ENCODE data around the gene PARN. TPM values are rescaled to one million over a fixed set of nuclear protein-coding genes. Genes with fewer than 3 reads are reported as not detected.
A peak's percentile ranks its signal among the peaks of the same experiment; 100 is the strongest.

The PARN gene, protein sequence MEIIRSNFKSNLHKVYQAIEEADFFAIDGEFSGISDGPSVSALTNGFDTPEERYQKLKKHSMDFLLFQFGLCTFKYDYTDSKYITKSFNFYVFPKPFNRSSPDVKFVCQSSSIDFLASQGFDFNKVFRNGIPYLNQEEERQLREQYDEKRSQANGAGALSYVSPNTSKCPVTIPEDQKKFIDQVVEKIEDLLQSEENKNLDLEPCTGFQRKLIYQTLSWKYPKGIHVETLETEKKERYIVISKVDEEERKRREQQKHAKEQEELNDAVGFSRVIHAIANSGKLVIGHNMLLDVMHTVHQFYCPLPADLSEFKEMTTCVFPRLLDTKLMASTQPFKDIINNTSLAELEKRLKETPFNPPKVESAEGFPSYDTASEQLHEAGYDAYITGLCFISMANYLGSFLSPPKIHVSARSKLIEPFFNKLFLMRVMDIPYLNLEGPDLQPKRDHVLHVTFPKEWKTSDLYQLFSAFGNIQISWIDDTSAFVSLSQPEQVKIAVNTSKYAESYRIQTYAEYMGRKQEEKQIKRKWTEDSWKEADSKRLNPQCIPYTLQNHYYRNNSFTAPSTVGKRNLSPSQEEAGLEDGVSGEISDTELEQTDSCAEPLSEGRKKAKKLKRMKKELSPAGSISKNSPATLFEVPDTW
- 29.9 TPM for polyA plus RNA-seq (2012; ENCODE audit: low read depth, missing spikeins)

DNA sequence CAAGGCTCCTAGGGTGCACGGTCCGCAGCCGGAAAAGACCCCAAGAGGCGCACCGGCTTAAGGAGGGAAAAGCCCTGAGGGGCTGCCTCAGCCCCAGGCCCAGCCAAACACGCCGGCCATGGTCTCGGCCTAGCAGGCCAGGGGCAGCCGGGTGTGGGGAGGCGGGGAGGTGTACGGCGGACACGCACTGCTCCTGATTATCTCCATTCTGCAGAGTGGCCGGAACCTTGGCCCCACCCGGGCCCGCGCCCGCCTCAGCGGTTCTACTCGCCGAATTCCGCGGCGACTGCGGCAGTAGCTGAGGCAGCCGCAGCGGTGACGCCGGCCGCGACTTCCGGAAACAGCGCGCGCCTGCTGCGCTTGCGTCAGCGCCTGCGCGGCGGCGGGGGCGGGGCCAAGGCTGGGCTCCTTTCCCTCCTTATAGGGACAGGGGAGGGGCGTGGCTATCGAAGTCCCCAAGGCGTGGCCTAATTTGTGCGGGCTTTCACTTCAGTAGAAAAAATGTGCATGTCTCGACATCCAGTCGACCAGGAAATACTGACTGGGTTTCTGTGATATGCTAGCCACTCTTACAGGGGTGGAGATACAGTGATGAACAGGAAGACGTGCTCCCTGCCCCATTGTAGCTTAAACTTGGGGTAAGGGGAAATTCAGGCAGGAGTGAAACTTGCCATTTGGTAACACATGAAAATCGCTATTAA is at the start of gene PARN:
PARN (minus strand) TSS at position 342 of the 701 bp plus-strand sequence; CDS start at position 207, 135 bp downstream.
- TF ChIP-seq TAF1 (IDR thresholded peaks at IDR 0.05; ENCODE audit: low read depth, low read length) (peak; percentile 71; the same call in 1 of the 2 replicates), POU2F2 (IDR thresholded peaks at IDR 0.05; ENCODE audit: low read depth, low read length) (peak; percentile 27; the same call in 1 of the 2 replicates), POLR2A (IDR thresholded peaks at IDR 0.05; ENCODE audit: low read depth, low read length) (peak; percentile 92), POLR2AphosphoS5 (IDR thresholded peaks at IDR 0.05; ENCODE audit: low read depth, low read length) (peak; percentile 91), SPI1 (IDR thresholded peaks at IDR 0.05; ENCODE audit: low read depth, low read length) (no peak), PAX5 (IDR thresholded peaks at IDR 0.05; ENCODE audit: insufficient read depth, low read length, severe bottlenecking) (no peak)
- FAIRE-seq, result peak; percentile 93
- DNase-seq (ENCODE audit: insufficient read length, low spot score), result peak; percentile 91

DNA sequence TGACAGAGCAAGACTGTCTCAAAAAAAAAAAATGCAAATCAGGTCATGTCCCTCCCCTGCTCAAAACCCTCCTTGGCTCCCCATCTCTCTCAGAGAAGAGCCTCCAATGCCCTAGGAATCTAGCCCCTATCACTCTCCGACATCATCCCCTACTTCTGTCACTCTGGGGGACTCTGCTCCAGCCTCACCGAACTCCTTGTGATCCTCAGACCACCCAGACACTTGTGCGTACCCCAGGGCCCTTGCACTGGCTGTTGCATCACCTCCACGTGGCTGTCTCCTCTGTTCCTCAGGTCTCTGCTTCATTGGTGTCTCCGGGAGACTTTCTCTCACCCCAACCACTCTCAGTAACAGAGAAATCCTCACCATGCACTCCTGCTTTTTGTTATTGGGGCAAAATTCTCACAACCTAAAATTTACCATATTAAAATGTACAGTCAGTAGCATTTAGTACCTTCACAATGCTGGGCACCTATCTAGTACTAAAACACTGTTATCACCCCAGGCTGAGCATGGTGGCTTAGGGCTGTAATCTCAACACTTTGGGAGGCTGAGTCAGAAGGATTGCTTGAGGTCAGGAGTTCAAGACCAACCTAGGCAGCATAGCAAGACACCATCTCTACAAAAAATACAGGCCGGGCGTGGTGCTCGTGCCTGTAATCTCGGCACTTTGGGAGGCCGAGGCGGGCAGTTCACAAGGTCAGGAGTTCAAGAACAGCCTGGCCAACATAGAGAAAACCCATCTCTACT is 48.9 kb upstream of the PARN start:
- no peak for DNase-seq (ENCODE audit: insufficient read length, low spot score)
- FAIRE-seq, result no peak
- TF ChIP-seq POU2F2 (IDR thresholded peaks at IDR 0.05; ENCODE audit: low read depth, low read length) (no peak), TAF1 (IDR thresholded peaks at IDR 0.05; ENCODE audit: low read depth, low read length) (no peak), SPI1 (IDR thresholded peaks at IDR 0.05; ENCODE audit: low read depth, low read length) (no peak), POLR2A (IDR thresholded peaks at IDR 0.05; ENCODE audit: low read depth, low read length) (no peak), PAX5 (IDR thresholded peaks at IDR 0.05; ENCODE audit: insufficient read depth, low read length, severe bottlenecking) (no peak), POLR2AphosphoS5 (IDR thresholded peaks at IDR 0.05; ENCODE audit: low read depth, low read length) (no peak)

DNA sequence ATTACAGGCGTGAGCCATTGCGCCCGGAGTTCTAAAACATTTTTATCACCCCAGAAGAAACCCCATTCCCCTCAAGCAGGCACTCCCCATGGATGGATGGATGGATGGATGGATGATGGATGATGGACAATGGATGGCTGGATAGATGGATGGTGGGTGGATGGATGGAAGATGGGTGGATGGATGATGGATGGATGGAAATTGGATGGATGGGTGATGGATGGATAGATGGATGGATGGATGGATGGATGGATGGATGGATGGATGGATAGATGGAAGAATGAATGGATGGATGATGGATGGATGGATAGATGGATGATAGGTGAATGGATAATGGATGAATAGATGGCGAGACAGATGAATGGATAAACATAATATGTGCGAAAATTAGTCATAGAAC is 47.6 kb upstream of the PARN start:
- FAIRE-seq (no peak), DNase-seq (ENCODE audit: insufficient read length, low spot score) (no peak)
- TF ChIP-seq PAX5 (IDR thresholded peaks at IDR 0.05; ENCODE audit: insufficient read depth, low read length, severe bottlenecking) (no peak), SPI1 (IDR thresholded peaks at IDR 0.05; ENCODE audit: low read depth, low read length) (no peak), POU2F2 (IDR thresholded peaks at IDR 0.05; ENCODE audit: low read depth, low read length) (no peak), POLR2A (IDR thresholded peaks at IDR 0.05; ENCODE audit: low read depth, low read length) (no peak), TAF1 (IDR thresholded peaks at IDR 0.05; ENCODE audit: low read depth, low read length) (no peak), POLR2AphosphoS5 (IDR thresholded peaks at IDR 0.05; ENCODE audit: low read depth, low read length) (no peak)

DNA sequence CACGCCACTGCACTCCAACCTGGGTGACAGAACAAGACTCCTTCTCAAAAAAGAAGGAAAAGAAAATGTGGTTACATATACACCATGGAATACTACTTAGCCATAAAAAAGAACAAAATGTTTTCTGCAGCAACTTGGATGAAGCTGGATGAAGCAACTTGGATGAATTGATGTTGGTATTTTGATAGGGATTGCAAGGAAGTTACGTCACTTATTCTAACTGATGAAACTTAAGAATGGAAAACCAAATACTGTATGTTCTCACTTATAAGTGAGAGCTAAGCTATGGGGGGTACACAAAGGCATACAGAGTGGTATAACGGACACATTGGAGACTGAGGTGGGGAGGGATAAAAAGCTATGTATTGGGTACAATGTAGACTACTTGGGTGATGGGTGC is 46.6 kb upstream of the PARN start:
- no peak for TF ChIP-seq POU2F2 (IDR thresholded peaks at IDR 0.05; ENCODE audit: low read depth, low read length)
- DNase-seq (ENCODE audit: insufficient read length, low spot score), result no peak
- no peak for FAIRE-seq

DNA sequence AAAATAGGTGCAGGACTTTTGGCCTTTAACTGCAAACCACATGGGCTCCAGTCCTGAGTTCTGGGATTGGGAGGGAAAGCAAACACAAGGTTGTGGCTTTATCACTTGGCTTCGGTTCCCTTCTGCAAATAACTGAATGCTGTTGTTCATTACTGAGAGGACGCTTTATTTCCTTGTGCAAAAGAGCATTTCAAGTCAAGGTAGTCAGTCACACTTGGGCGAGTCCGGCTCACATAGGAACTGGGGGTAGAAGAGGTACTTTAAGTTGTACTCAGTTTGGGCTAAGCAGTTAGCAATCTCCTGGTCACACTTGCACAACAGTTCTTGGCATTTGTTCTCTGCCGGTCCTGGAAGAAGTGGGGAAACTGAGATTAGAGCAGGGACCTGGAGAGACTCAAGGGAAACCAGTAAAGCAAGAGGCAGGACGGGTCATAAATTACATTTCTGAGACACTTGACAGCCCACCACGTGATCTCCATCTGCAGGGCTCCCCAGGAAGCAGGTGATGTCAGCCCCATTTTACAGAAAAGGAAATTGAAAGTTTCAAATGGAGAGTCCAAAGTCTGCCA is 42.4 kb upstream of the PARN start:
- TF ChIP-seq SPI1 (IDR thresholded peaks at IDR 0.05; ENCODE audit: low read depth, low read length), result peak; percentile 55
- TF ChIP-seq PAX5 (IDR thresholded peaks at IDR 0.05; ENCODE audit: insufficient read depth, low read length, severe bottlenecking), result peak; percentile 79
- no peak for TF ChIP-seq POLR2A (IDR thresholded peaks at IDR 0.05; ENCODE audit: low read depth, low read length)
- FAIRE-seq (peak; percentile 81), DNase-seq (ENCODE audit: insufficient read length, low spot score) (peak; percentile 48)

DNA sequence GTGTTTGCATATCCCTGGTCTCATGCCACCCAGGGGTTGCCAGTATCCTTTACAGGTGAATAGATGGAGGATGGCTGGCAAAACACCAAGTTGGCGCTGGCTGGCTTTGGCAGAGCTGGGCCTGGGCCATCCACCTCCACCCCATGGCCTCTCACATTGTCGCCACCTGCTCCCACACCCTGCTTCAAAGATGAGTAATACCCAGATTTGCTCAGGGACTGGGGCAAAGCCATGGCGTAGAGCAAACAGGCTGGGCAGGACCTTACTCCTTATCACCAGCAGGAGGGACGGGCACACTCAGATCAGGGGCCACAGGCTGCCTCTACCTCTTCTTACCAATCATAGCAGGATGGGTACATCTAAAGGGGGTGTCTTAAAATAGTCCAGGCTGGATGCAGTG is 39.7 kb upstream of the PARN start:
- FAIRE-seq (no peak), DNase-seq (ENCODE audit: insufficient read length, low spot score) (no peak)
- TF ChIP-seq PAX5 (IDR thresholded peaks at IDR 0.05; ENCODE audit: insufficient read depth, low read length, severe bottlenecking) (no peak), POLR2A (IDR thresholded peaks at IDR 0.05; ENCODE audit: low read depth, low read length) (no peak), SPI1 (IDR thresholded peaks at IDR 0.05; ENCODE audit: low read depth, low read length) (no peak), POLR2AphosphoS5 (IDR thresholded peaks at IDR 0.05; ENCODE audit: low read depth, low read length) (no peak), POU2F2 (IDR thresholded peaks at IDR 0.05; ENCODE audit: low read depth, low read length) (no peak), TAF1 (IDR thresholded peaks at IDR 0.05; ENCODE audit: low read depth, low read length) (no peak)

DNA sequence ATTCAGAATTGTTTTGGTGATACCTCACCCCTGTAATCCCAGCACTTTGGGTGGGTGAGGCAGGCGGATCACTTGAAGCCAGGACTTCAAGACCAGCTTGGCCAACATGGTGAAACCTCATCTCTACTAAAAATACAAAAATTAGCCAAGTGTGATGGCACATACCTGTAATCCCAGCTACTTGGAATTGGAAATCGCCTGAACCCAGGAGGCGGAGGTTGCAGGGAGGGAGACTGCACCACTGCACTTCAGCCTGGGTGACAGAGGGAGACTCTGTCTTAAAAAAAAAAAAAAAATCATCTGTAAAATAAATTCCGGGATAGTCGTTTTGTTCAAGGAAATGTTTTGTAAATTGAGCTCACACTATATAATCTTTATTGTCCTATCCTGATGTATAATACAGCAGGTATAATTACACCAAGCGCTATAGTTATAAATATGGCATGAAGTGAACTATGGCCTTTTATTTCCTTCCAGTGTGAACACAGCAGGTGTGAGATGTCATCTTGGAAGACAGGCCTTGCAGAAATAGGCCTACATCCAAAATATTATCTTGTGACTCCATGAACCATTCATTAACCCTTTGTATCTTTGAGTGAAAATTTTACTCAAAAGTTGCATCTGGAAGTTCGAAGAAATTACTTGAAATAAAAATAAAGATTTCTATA is 38.6 kb upstream of the PARN start:
- DNase-seq (ENCODE audit: insufficient read length, low spot score) (no peak), FAIRE-seq (no peak)
- TF ChIP-seq POU2F2 (IDR thresholded peaks at IDR 0.05; ENCODE audit: low read depth, low read length), result no peak
- no peak for TF ChIP-seq SPI1 (IDR thresholded peaks at IDR 0.05; ENCODE audit: low read depth, low read length)
- TF ChIP-seq POLR2A (IDR thresholded peaks at IDR 0.05; ENCODE audit: low read depth, low read length), result no peak
- TF ChIP-seq POLR2AphosphoS5 (IDR thresholded peaks at IDR 0.05; ENCODE audit: low read depth, low read length), result no peak
- TF ChIP-seq PAX5 (IDR thresholded peaks at IDR 0.05; ENCODE audit: insufficient read depth, low read length, severe bottlenecking), result no peak
- no peak for TF ChIP-seq TAF1 (IDR thresholded peaks at IDR 0.05; ENCODE audit: low read depth, low read length)
